Measurements from ENCODE around the gene NAP1L4.

Gene NAP1L4

GRCh38 chr11:2991452-2992233, 486 bp downstream of the NAP1L4 start:
- DNase-seq, result peak; percentile 56

- DNase-seq, result peak; percentile 55
Measured at GRCh38 chr11:2990617-2991451, 1.3 kb downstream of the NAP1L4 start.

GRCh38 chr11:2989551-2989950, 2.6 kb downstream of the NAP1L4 start:
- DNase-seq, result no peak

- DNase-seq, result no peak
Measured at GRCh38 chr11:2989006-2989405, 3.1 kb downstream of the NAP1L4 start.

- DNase-seq, result peak; percentile 50
Measured at GRCh38 chr11:2987881-2988861, 4.0 kb downstream of the NAP1L4 start.

GRCh38 chr11:2983908-2984307, 8.2 kb downstream of the NAP1L4 start:
- DNase-seq, result no peak

GRCh38 chr11:2982214-2982613, 9.9 kb downstream of the NAP1L4 start:
- DNase-seq, result no peak

GRCh38 chr11:2981130-2981529, 11.0 kb downstream of the NAP1L4 start:
- no peak for DNase-seq

GRCh38 chr11:2980168-2980840, 11.8 kb downstream of the NAP1L4 start:
- DNase-seq, result no peak

- DNase-seq, result no peak
Measured at GRCh38 chr11:2977113-2977512, 15.0 kb downstream of the NAP1L4 start.

- DNase-seq, result no peak
Measured at GRCh38 chr11:2976294-2977063, 15.7 kb downstream of the NAP1L4 start.

GRCh38 chr11:2975594-2975993, 16.5 kb downstream of the NAP1L4 start:
- peak; percentile 9 for DNase-seq

- DNase-seq, result no peak
Measured at GRCh38 chr11:2974272-2974671, 17.9 kb downstream of the NAP1L4 start.

GRCh38 chr11:2968341-2968900, 23.7 kb downstream of the NAP1L4 start:
- DNase-seq, result no peak

- DNase-seq, result no peak
Measured at GRCh38 chr11:2964782-2965181, 27.3 kb downstream of the NAP1L4 start.

GRCh38 chr11:2963761-2964160, 28.4 kb downstream of the NAP1L4 start:
- no peak for DNase-seq

GRCh38 chr11:2963112-2963754, 28.9 kb downstream of the NAP1L4 start:
- DNase-seq, result no peak

GRCh38 chr11:2961080-2961479, 31.0 kb downstream of the NAP1L4 start:
- no peak for DNase-seq

- DNase-seq, result no peak
Measured at GRCh38 chr11:2960139-2960538, 32.0 kb downstream of the NAP1L4 start.

GRCh38 chr11:2958251-2958650, 33.9 kb downstream of the NAP1L4 start:
- DNase-seq, result no peak

Measured in stimulated activated naive CD4-positive, alpha-beta T cell treated with Interleukin-2 at 50 U/mL for 16 hours (primary cell).